SU-DHL-6 (cell line): ENCODE results near the gene FASLG.
"Not testable (repeated sequence)": the region's sequence is repeated elsewhere in the genome, so short reads cannot be mapped to it uniquely, and the experiment has no call there.

Experiments
- H2AFZ ChIP-seq: fragments of 200-600 bp; sonication (generic); 2 replicates; pipeline ENCODE4 v1.6.1; 2014; ENCODE audit warnings: low read depth, mild to moderate bottlenecking, moderate library complexity, mixed read lengths, antibody characterized with exemption, low read length; ENCODE audit not compliant: severe bottlenecking
- H3F3A ChIP-seq: fragments of 200-600 bp; shearing (Covaris generic); 2 replicates; pipeline ENCODE4 v1.6.0; 2016; ENCODE audit warnings: antibody characterized with exemption, mild to moderate bottlenecking; ENCODE audit not compliant: insufficient read depth
- H3K27ac ChIP-seq: fragments of 200-600 bp; sonication (generic); 2 replicates; pipeline ENCODE4 v1.5.1; 2016; ENCODE audit warnings: low read depth, mild to moderate bottlenecking, low read length, moderate library complexity, mixed read lengths
- H3K27me3 ChIP-seq: fragments of 200-600 bp; sonication (generic), shearing (Covaris generic); 2 replicates; pipeline ENCODE4 v1.6.0; 2014; ENCODE audit warnings: mild to moderate bottlenecking, low read length
- H3K36me3 ChIP-seq: fragments of 200-600 bp; sonication (generic); 2 replicates; pipeline ENCODE4 v1.6.1; 2014; ENCODE audit warnings: mild to moderate bottlenecking, low read length, mixed read lengths
- H3K4me2 ChIP-seq: fragments of 300-600, 200-600 bp; shearing (Covaris generic), sonication (generic); 2 replicates; pipeline ENCODE4 v1.6.0; 2014; ENCODE audit warnings: low read length, low read depth, mild to moderate bottlenecking; ENCODE audit not compliant: poor library complexity, severe bottlenecking
- H3K4me3 ChIP-seq: fragments of 200-600 bp; sonication (generic); 2 replicates; pipeline ENCODE4 v1.5.1; 2014; ENCODE audit warnings: antibody characterized with exemption, low read length, mild to moderate bottlenecking, mixed read lengths; ENCODE audit not compliant: insufficient read depth, poor library complexity, severe bottlenecking
- H3K79me2 ChIP-seq: fragments of 200-600 bp; sonication (generic); 2 replicates; pipeline ENCODE4 v1.6.1; 2014; ENCODE audit warnings: mild to moderate bottlenecking, low read length, moderate library complexity; ENCODE audit not compliant: insufficient read depth
- H3K9ac ChIP-seq: fragments of 200-600 bp; sonication (generic); 2 replicates; pipeline ENCODE4 v1.7.0; 2014; ENCODE audit warnings: mild to moderate bottlenecking, low read length
- H3K9me2 ChIP-seq: fragments of 200-600 bp; sonication (generic); replicated peaks from 2 replicates; pipeline ENCODE4 v1.6.1; 2014; ENCODE audit warnings: low read length; ENCODE audit not compliant: insufficient read depth
- H3K9me3 ChIP-seq: fragments of 200-600 bp; sonication (generic); 2 replicates; pipeline ENCODE4 v1.6.1; 2014; ENCODE audit warnings: low read length, mixed read lengths; ENCODE audit not compliant: insufficient read depth
- H4K20me1 ChIP-seq: fragments of 200-600 bp; sonication (generic); 2 replicates; pipeline ENCODE4 v1.6.1; 2014; ENCODE audit warnings: low read depth, mild to moderate bottlenecking, antibody characterized with exemption, low read length, moderate library complexity, mixed read lengths
- EZH2phosphoT487 ChIP-seq: fragments of 200-600 bp; sonication (generic), shearing (Covaris generic); conservative IDR thresholded peaks from 2 replicates; pipeline ENCODE4 v1.6.1; 2018; ENCODE audit warnings: mild to moderate bottlenecking, antibody characterized with exemption, low read length, moderate library complexity, mixed read lengths
- TF ChIP-seq, protein P1 (sequence below): fragments of 200-600 bp; sonication (generic); IDR thresholded peaks from one replicate; pipeline ENCODE4 v1.5.1; 2017; ENCODE audit warnings: antibody characterized with exemption, mild to moderate bottlenecking, low read length, moderate library complexity; ENCODE audit not compliant: insufficient read depth, poor library complexity, severe bottlenecking

FASLG gene

DNA sequence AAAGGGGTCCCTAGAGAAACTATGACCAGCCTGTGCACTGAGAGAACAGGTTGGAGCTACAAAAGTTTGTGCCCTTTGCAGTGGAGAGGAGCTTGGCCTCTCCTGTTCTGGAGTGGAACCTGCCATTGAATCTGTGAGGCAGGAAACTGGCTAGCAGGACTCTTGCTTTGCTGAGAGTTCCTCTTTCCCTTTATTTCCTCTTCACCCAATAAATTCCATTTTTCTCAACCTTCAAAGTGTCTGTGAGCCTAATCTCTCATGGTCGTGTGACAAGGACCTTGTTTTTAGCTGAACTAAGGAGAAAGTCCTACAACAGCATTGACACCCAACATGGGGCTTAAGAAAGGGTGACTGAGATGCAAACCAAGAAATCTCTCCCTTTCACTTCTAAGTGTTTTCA, 42.7 kb upstream of the FASLG start:
- no peak overlapping the region for H3K27ac ChIP-seq
- no peaks in the 10 kb centered on the region for H3K36me3 ChIP-seq
- H3F3A ChIP-seq = no peaks in the 10 kb centered on the region
- TF ChIP-seq, protein P1, sequence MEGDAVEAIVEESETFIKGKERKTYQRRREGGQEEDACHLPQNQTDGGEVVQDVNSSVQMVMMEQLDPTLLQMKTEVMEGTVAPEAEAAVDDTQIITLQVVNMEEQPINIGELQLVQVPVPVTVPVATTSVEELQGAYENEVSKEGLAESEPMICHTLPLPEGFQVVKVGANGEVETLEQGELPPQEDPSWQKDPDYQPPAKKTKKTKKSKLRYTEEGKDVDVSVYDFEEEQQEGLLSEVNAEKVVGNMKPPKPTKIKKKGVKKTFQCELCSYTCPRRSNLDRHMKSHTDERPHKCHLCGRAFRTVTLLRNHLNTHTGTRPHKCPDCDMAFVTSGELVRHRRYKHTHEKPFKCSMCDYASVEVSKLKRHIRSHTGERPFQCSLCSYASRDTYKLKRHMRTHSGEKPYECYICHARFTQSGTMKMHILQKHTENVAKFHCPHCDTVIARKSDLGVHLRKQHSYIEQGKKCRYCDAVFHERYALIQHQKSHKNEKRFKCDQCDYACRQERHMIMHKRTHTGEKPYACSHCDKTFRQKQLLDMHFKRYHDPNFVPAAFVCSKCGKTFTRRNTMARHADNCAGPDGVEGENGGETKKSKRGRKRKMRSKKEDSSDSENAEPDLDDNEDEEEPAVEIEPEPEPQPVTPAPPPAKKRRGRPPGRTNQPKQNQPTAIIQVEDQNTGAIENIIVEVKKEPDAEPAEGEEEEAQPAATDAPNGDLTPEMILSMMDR = no peak
- no peak for TF ChIP-seq EZH2phosphoT487
- no peak overlapping the region for H3K4me3 ChIP-seq
- H3K9ac ChIP-seq = no peak overlapping the region
- H2AFZ ChIP-seq = no peak overlapping the region
- H3K79me2 ChIP-seq = no peaks in the 10 kb centered on the region
- no peaks in the 10 kb centered on the region for H3K27me3 ChIP-seq
- H4K20me1 ChIP-seq = no peaks in the 10 kb centered on the region
- H3K9me2 ChIP-seq = no peaks in the 10 kb centered on the region
- H3K4me2 ChIP-seq = no peak overlapping the region
- H3K9me3 ChIP-seq = no peaks in the 10 kb centered on the region

DNA sequence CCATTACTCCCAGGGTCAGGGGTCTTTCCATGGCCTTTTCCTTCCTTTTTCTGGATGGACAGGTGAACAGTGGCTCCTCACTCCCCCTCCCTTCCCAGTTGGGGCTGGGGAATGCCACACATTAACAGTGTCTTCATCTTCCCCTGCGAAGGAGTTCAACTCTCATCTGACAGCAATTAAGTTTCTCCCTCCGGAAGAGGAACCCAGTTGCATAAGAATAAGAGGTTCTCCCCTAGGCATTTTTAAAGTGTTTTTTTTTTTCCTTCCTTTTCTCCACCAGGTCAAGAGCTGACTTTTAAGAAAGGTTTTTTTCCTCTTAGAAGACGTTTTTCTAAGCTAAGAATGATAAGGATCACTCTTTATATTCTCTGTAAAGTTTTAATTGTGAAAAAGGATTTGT, 42.3 kb upstream of the FASLG start:
- Histone ChIP-seq H3K9me2 (no peaks in the 10 kb centered on the region), H3K36me3 (no peaks in the 10 kb centered on the region), H3K79me2 (no peaks in the 10 kb centered on the region), H2AFZ (no peak overlapping the region), H3K9ac (no peak overlapping the region), H3F3A (no peaks in the 10 kb centered on the region), H3K27me3 (no peaks in the 10 kb centered on the region), H3K27ac (no peak overlapping the region), H4K20me1 (no peaks in the 10 kb centered on the region), H3K4me2 (no peak overlapping the region), H3K9me3 (no peaks in the 10 kb centered on the region), H3K4me3 (no peak overlapping the region)
- no peak for TF ChIP-seq EZH2phosphoT487
- TF ChIP-seq, protein P1 = no peak

GRCh38 chr1:172620603-172621002, 38.3 kb upstream of the FASLG start:
- not testable (repeated sequence) for H3K4me3 ChIP-seq, H4K20me1 ChIP-seq, H3K27me3 ChIP-seq, H3F3A ChIP-seq, H2AFZ ChIP-seq, H3K9me2 ChIP-seq, H3K79me2 ChIP-seq, H3K4me2 ChIP-seq, H3K36me3 ChIP-seq, H3K9ac ChIP-seq, H3K9me3 ChIP-seq, H3K27ac ChIP-seq

DNA sequence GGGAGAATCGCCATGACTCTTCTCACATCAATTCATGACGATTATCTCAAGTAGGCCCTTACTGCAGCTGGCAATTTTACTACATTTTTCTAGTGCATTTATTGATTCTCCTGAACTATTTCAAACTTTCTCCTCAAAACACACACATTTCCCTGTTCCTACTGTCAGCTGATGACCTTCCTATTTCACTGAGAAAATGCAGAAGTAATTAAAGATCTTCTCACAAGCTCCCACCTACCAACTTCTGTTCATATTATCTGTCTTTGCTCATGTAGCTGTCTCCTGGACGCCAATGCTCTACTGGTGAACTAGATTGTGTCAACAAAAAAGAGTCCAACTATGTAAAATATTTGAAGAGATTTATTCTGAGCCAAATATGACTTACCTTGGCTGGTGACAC, 36.4 kb upstream of the FASLG start:
- H3K4me3 ChIP-seq = no peak overlapping the region
- no peaks in the 10 kb centered on the region for H3K9me3 ChIP-seq
- H3K27ac ChIP-seq = no peak overlapping the region
- H2AFZ ChIP-seq = no peak overlapping the region
- H4K20me1 ChIP-seq = no peaks in the 10 kb centered on the region
- H3K9me2 ChIP-seq = no peaks in the 10 kb centered on the region
- no peaks in the 10 kb centered on the region for H3K79me2 ChIP-seq
- H3K27me3 ChIP-seq = no peaks in the 10 kb centered on the region
- TF ChIP-seq EZH2phosphoT487 = no peak
- TF ChIP-seq, protein P1 = no peak
- no peaks in the 10 kb centered on the region for H3K36me3 ChIP-seq
- H3K4me2 ChIP-seq = no peak overlapping the region
- no peak overlapping the region for H3K9ac ChIP-seq
- H3F3A ChIP-seq = no peaks in the 10 kb centered on the region
